Measurements from ENCODE around the gene SAP25.

The SAP25 gene

DNA sequence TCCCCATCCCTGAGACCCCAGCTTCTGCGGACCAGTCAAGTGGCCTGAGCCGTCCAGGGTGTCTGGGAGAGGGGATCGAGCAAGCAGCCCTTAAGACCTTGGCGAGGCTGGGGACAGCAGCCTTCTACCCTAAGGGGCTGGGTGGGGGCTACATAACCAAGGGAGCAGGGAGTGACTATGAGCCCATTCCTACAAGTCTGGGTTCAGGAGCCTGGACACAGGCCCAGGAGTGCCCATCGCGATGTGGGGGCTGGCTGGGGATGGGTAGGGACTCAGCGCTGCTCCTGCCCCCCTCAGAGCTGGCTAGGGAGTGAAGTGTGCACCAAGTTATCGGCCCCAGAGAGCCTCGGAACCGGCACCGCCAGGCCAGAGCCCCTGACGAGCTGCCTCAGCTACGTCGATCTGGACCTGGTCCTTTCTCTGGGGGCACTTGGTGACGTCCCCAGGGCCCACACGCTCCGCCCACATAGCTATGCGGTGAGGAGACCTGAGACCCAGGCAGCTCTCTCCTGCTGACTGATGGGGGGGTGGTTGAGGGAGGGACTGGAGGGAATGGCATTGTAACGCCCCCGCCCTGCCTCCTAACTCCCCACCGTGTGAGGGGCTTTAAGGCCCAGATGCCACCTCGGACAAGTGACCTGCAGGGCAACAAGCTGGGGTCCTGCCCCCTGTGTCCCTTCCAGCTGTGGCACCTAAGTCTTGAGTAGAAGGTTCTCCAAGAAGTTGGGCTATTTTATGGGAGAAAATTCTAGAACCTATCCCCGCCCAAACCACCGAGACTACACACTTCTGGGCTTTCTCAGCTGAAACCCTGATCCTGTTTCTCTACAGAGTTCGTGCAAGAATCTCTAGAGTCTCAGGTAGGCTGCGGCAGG, 2.5 kb downstream of the SAP25 start:
- no peak overlapping the region for H3K4me3 ChIP-seq (replicated peaks in 1 of 2; ENCODE audit: low read depth in 2 of 2, low read length in 2 of 2)
- no peak for DNase-seq (ENCODE audit: low read depth in 2 of 2)
- TF ChIP-seq, protein P1, sequence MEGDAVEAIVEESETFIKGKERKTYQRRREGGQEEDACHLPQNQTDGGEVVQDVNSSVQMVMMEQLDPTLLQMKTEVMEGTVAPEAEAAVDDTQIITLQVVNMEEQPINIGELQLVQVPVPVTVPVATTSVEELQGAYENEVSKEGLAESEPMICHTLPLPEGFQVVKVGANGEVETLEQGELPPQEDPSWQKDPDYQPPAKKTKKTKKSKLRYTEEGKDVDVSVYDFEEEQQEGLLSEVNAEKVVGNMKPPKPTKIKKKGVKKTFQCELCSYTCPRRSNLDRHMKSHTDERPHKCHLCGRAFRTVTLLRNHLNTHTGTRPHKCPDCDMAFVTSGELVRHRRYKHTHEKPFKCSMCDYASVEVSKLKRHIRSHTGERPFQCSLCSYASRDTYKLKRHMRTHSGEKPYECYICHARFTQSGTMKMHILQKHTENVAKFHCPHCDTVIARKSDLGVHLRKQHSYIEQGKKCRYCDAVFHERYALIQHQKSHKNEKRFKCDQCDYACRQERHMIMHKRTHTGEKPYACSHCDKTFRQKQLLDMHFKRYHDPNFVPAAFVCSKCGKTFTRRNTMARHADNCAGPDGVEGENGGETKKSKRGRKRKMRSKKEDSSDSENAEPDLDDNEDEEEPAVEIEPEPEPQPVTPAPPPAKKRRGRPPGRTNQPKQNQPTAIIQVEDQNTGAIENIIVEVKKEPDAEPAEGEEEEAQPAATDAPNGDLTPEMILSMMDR (IDR thresholded peaks at IDR 0.05; ENCODE audit: low read depth, low read length): no peak

DNA sequence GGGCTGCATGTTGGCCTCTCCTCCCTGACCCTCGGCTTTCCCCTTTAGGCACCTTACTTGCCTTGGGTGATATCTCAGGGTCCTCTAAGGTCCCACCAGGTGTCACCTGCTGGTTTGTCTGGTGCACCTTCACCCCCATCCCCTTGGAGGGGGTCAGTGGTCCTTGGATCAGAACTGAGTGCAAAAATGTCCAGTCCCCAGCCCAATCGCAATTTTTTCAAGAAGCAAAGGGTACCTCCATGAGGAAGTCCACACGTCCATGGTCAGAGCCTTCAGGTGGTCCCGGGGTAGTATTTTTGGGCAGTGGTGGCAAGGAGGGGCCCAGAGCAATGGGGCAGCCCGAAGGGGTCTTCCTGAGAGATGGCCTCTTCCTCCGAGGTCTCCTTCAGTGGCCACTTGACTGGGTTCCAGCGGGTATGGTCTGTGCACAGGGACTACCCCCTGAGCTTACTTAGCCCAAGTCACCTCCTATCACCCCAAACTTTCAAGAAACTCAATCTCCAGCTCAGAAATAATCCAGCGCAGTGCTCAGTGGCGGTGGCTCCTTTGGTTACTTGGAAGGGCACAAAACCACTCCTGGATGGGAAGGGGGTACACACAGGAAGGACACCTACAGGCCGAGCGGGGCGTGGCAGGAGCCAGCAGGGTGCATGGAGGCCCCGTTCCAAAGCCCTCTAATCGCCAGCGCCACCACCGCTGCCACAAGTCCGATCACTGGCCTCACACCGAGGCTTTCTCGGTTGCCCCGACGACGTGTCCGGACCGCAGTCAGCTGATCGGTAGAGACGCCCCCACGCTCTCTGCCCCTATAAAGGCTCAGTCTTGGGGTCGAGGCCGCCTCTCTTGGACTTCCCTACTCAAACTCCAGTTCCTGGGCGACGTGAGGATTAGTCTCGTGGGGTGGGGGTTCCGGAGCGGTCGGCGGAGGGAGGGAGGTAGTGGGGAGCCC, 4.5 kb downstream of the SAP25 start:
- DNase-seq (ENCODE audit: low read depth in 2 of 2): peak; percentile 36 to 66
- H3K4me3 ChIP-seq (replicated peaks in 1 of 2; ENCODE audit: low read depth in 2 of 2, low read length in 2 of 2): peak overlapping the region in 1 of 2 donors; percentile 24
- TF ChIP-seq, protein P1 (IDR thresholded peaks at IDR 0.05; ENCODE audit: low read depth, low read length): peak; percentile 44

DNA sequence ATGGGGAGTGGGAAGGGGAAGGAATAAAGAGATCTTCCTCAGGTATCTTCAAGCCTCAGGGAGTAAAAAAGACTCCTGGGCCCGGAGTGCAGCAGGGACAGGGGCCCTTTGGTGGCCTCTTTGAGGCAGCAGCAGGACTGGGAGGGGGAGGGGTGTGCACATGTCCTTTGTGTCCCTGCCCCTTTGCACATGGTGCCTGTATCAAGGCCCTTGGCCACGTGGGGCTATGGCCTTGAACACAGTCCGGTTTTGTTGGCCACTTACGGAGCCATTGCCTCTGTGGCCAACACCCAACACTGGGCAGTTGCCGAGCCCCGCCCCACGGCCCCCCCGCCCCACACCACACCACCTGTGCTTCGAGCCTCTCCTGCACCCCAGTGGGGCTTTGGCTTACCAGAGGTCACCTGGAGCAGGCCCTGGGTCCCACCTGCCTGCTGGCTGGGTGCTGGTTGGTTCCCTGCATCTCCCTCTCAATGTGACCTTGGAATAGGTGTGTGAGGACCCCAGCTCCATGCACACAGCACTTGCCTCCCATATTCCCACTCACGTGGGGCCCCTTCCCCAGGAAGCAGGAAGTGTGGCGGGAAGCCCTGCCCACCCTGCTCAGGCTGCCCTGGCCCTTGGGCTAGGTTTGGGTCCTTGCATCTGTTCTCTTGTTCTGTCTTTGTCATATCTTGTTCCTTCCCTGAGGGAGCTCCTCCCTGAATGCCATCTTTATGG, 5.4 kb downstream of the SAP25 start:
- H3K4me3 ChIP-seq (replicated peaks in 1 of 2; ENCODE audit: low read depth in 2 of 2, low read length in 2 of 2): no peak overlapping the region
- DNase-seq (ENCODE audit: low read depth in 2 of 2): no peak
- TF ChIP-seq, protein P1 (IDR thresholded peaks at IDR 0.05; ENCODE audit: low read depth, low read length): no peak

DNA sequence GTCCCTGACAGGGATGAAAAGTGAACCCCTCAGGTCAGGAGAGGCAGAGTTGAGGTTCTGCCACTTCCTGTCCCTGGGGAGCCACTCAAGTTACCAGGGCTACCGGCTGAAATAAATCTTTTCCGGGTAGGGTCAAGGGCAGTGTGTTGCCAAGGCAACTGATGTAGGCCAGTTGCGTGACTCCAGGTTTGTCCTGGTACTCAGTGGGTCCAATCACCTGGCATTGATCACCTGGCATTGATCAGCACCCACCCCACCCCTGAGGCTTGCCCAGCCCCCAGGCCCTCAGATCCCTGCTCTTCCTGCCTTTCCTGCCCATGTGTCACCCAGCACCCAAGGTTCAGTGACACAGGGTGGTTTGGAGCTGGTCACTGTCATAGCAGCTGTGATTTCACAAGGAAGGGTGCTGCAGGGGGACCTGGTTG, 5.9 kb downstream of the SAP25 start:
- no peak for DNase-seq (ENCODE audit: low read depth in 2 of 2)
- no peak overlapping the region for H3K4me3 ChIP-seq (replicated peaks in 1 of 2; ENCODE audit: low read depth in 2 of 2, low read length in 2 of 2)
- TF ChIP-seq, protein P1 (IDR thresholded peaks at IDR 0.05; ENCODE audit: low read depth, low read length): no peak

DNA sequence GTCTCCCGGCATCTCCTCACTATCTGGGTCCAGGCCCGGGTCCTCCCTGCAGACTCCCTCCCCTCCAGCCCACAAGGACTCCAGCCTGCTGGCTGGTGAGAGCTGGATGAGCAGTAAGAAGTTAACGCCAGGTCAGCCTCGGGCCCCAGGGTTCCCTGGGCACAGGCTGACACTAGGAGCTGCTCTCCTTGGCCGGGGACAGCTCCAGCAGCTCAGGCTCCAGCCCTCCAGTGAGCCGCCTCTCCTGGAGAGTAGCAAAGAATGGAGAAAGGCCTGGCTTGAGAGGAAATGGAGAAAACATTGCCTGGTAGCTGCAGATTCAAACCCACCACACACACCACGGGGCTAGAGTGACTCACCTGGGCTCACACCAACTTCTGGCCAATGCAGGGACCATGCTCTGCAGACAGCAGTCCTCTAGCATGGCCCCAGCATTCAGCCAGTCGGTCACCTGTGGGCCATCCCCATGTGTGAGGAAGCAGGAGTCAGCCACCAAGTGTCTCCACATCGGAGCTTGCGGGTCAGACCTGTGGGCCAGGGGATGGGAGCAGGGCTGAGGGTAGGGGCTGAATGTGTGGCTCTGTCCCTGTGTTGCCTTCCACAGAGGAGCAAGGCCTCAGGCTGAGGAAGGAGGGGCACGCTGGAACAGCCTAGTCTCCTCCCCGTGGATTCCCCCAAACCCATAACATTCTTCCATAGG, 6.5 kb downstream of the SAP25 start:
- TF ChIP-seq, protein P1 (IDR thresholded peaks at IDR 0.05; ENCODE audit: low read depth, low read length): no peak
- no peak for DNase-seq (ENCODE audit: low read depth in 2 of 2)
- no peak overlapping the region for H3K4me3 ChIP-seq (replicated peaks in 1 of 2; ENCODE audit: low read depth in 2 of 2, low read length in 2 of 2)

Data from cardiac fibroblast (primary cell).